AG09309 (cell line): Measurements from ENCODE around the gene ACAA2.
A peak's percentile ranks its signal among the peaks of the same experiment; 100 is the strongest.

Source experiments
- DNase-seq: peaks from one replicate; pipeline ENCODE4 v3.0.0-alpha.2; 2010; ENCODE audit warnings: low read depth
- H3K4me3 ChIP-seq: 2 replicates; pipeline ENCODE4 v1.5.1; 2011; ENCODE audit warnings: mild to moderate bottlenecking, low read depth, low read length, moderate library complexity; ENCODE audit not compliant: control insufficient read depth
- CTCF ChIP-seq: IDR thresholded peaks from 2 replicates; pipeline ENCODE4 v1.5.1; 2011; ENCODE audit warnings: mild to moderate bottlenecking, low read depth, low read length, inconsistent platforms; ENCODE audit not compliant: insufficient read depth, control insufficient read depth; ENCODE audit errors: missing control alignments

ACAA2 gene

GRCh38 chr18:49813319-49814146 is at the start of gene ACAA2:
Gene ACAA2, minus strand, starts transcription at chr18:49813533. Its CDS starts 49 bp downstream, at chr18:49813484.
- H3K4me3 ChIP-seq, result peak within 1 kb of the TSS; percentile 84
- no peak for TF ChIP-seq CTCF
- DNase-seq, result peak; percentile 52

- no peak for TF ChIP-seq CTCF
Measured at GRCh38 chr18:49862656-49863385, 49.5 kb upstream of the ACAA2 start.

DNA sequence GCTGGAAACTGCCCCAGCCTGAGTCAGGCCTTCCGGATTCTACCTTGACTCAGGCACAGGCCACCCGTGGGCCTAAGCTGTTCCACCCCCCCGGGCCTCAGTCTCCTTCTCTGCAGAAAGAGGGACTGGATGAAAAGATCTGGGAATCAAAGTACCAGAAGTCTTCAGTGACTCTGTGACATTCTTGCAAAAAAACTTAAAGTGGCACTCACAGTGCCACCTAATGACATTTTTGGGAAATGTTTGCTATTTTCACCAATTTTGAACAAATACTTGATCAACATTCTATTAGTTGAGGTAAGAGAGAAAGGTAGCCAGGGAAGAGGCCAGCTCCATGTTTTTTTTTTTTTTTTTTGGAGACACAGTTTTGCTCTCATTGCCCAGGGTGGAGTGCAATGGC is 48.3 kb upstream of the ACAA2 start:
- TF ChIP-seq CTCF, result peak; percentile 30
- no peak for DNase-seq
- no peak overlapping the region for H3K4me3 ChIP-seq

More at GRCh38 chr18:49862656-49863385, 49.5 kb upstream of the ACAA2 start:
- no peak overlapping the region for H3K4me3 ChIP-seq
- no peak for DNase-seq

- H3K4me3 ChIP-seq, result no peak overlapping the region
- no peak for DNase-seq
- no peak for TF ChIP-seq CTCF
Measured at GRCh38 chr18:49859725-49860124, 46.4 kb upstream of the ACAA2 start.

GRCh38 chr18:49859021-49859359 is 45.7 kb upstream of the ACAA2 start:
- DNase-seq, result no peak
- no peak overlapping the region for H3K4me3 ChIP-seq
- no peak for TF ChIP-seq CTCF

DNA sequence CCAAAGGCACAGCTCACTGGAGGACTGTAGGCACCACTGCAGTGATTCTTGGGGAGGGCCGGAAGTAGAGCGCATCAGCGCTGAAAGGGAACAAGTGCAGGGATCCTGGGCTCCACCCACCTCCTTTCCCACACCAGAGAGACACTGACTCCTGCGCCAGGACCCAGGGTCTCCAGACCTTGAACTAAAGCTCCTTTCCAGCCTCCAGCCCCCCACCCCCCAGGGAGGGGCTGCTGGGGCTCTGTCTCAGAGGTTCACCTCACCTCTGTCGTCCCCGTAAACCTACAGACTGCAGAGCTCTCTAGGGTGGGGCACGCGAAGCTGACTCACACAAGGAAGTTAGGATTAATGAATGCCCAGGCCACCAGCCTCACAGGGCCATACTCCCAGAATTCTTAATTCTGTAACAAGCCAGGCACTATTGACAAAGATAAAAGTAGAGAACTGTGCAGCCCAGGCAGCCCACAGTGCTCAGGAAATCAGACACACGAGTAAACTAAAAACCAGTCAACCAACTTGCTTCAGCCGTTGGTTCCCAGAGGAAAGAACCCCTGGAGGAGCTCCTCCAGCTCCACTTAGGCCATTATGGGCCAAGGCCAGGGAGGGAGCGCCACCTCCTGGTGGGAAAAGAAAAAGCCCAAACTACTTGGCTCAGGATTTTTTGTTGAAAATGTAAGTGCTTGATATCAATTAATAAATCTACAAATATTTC is 45.1 kb upstream of the ACAA2 start:
- no peak overlapping the region for H3K4me3 ChIP-seq
- peak; percentile 18 for DNase-seq
- TF ChIP-seq CTCF, result peak; percentile 92
